Heart right ventricle (tissue), 16 donors: Measurements from ENCODE around the gene MAP4K4. TPM values are rescaled to one million over a fixed set of nuclear protein-coding genes. Genes with fewer than 3 reads are reported as not detected.
"Not testable (repeated sequence)": the region's sequence is repeated elsewhere in the genome, so short reads cannot be mapped to it uniquely, and the experiment has no call there.

Experiments
- ATAC-seq, 8 donors: fragments of 200-7000 bp; cut with Tn5 transposase; one replicate each; pipeline ENCODE4 v1.9.1; 2020; ENCODE audit warnings: mild to moderate bottlenecking in 8 of 8, moderate library complexity in 8 of 8, moderate number of reproducible peaks in 1 of 8
- DNase-seq, 2 donors: peaks; one replicate each; pipeline ENCODE4 v3.0.0-alpha.2; 2020
- H3K27ac ChIP-seq, 10 donors: fragments of 200-600 bp; sonication (generic) in 2 of 10; one replicate each; pipeline versions ENCODE4 v1.5.0 to v1.8.0; 2020 to 2022; ENCODE audit warnings: mild to moderate bottlenecking in 3 of 10
- H3K27me3 ChIP-seq, 7 donors: fragments of 200-600 bp; one replicate each; pipeline ENCODE4 v1.8.0; 2021 to 2022; ENCODE audit warnings: mild to moderate bottlenecking in 2 of 7
- H3K36me3 ChIP-seq, 9 donors: fragments of 200-600 bp; sonication (generic) in 1 of 9; one replicate each; pipeline versions ENCODE4 v1.5.0 to v1.8.0; 2020 to 2022; ENCODE audit warnings: mild to moderate bottlenecking in 2 of 9
- H3K4me1 ChIP-seq, 9 donors: fragments of 200-600 bp; sonication (generic) in 1 of 9; one replicate each; pipeline versions ENCODE4 v1.5.0 to v1.8.0; 2020 to 2022; ENCODE audit warnings: mild to moderate bottlenecking in 4 of 9
- H3K4me3 ChIP-seq, 10 donors: fragments of 200-600 bp; sonication (generic) in 2 of 10; one replicate each; pipeline versions ENCODE4 v1.5.0 to v1.8.0; 2020 to 2022; ENCODE audit warnings: mild to moderate bottlenecking in 7 of 10, moderate library complexity in 2 of 10
- H3K9me3 ChIP-seq, 11 donors: fragments of 200-600 bp in 10 of 11; sonication (generic) in 2 of 11; one replicate each; pipeline versions ENCODE4 v1.5.0 to v1.8.0; 2013 to 2022; ENCODE audit warnings: mild to moderate bottlenecking in 2 of 11, control low read depth in 1 of 11, moderate library complexity in 1 of 11
- CTCF ChIP-seq, 9 donors: fragments of 200-600 bp; sonication (generic) in 2 of 9; IDR thresholded peaks; one replicate each; pipeline versions ENCODE4 v1.5.0 to v1.8.0; 2021 to 2022; ENCODE audit warnings: antibody characterized with exemption in 9 of 9, mild to moderate bottlenecking in 5 of 9, moderate library complexity in 1 of 9
- WGBS, 2 donors: extraction: QIAGEN DNeasy Blood & Tissue Kit; methylation state at CpG; one replicate each; pipeline ENCODE4 v1.1.7; 2013; ENCODE audit warnings: inconsistent platforms in 1 of 2; 5-methylcytosine and 5-hydroxymethylcytosine counted together
- intact Hi-C, 10 donors: fragments of 100-400 bp; cut with DNase I; formaldehyde crosslinking; loops; one replicate each; pipeline versions ENCODE4 v1.11.1 to v1.14.2; 2022
- polyA plus RNA-seq, 2 donors: library from polyadenylated mRNA; stranded (reverse); fragments of 200-250 nt; gene quantifications; one replicate each; pipeline ENCODE4 v1.2.3, GENCODE V29; 2013
- total RNA-seq, 10 donors: library from RNA; stranded (reverse); fragmentation: NEBNext Ultra II Directional in 3 of 10; extraction: Animal tissue kit (Norgen Biotek cat#: 25700) in 3 of 10; gene quantifications; one replicate each; pipeline versions ENCODE4 v1.2.1 to v1.2.4, GENCODE V29; 2021 to 2023
- donor health status: Arrhythmogenic right ventricular cardiomyopathy.
- donor health status: ischemic (EF 13 %, LVEDD 7.1; RV severe dilation, severe dysfunction).
- donor health status: healthy with polysubstance abuse.
- donor health status: DM: no; HTN: yes; CAD: no.
- donor health status: DM: no; HTN: no; CAD: no.
- donor health status: ischemic (EF 25% LVEDD 6.9; RV normal size, moderate dysfunction).
- donor health status: ischemic (EF 25% LVEDD 5.7; RV mildly dilated, moderate dysfunction).
- donor health status: healthy.
- donor health status: DM: yes; HTN: yes; CAD: no.
- donor health status: Ischemic cardiomyopathy.
- donor health status: ischemic (EF 35%, LVEDD 5.7; RV mildly dilated, moderate dysfunction).
- donor health status: nonischemic (EF 11% LVEDD 7.7; RV severe dilation, severe dysfunction).
- donor health status: DM: yes; HTN: yes; CAD: no.
- donor health status: PGD.
- donor health status: ischemic (EF 29% LVEDD 5.4; RV normal size, mild dysfunction).
- donor health status: nonischemic (EF 23%, LVEDD 6.1; RV moderate dilation, normal function).

The MAP4K4 gene
- total and polyA plus RNA-seq, 12 donors = 44.3 to 116 (median 86.1) TPM

DNA sequence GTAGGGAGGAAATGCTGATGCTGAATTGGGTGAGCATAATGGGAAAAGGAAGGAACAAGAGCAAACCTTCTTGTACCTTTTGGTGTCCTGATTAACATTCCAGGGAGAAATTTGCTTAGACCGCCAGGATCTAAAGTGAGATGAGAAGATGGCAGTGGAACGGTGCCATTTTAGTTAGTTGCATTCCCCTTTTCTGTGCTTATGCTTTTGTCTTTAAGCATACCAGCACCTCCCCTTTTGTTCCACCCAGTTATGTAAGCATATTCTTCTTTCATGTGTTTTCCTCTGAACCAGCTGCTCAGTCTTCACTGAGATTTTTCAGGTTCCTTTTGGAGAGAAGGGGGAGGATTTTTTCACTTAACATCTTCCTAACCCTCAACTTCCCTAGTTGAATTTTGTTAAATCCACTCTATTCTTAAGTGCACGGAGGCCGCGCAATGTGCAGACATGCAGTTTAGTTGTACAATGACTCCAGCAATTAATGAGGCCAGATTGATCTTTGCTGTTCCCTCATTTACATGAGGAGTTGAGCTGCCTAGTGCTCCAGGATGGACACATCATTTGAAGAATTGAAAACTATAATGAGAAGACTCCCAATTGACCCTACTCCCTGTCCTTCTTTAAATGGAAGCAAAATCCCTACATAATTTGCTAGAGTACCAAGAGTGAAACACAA is 73.9 kb downstream of the MAP4K4 start:
- H3K4me3 ChIP-seq = no peak overlapping the region
- intact Hi-C loops = loop anchor here in 7 of 10 donors (5.0 to 10.0 kb wide), 4 partner anchors 36 to 67 kb away; no protein-coding TSS in a partner anchor
- H3K36me3 ChIP-seq = no peaks in the 10 kb centered on the region
- H3K27ac ChIP-seq = peak overlapping the region in 6 of 10 donors; percentile 4 to 47 (median 18)
- peaks cover 19 to 99% (median 91%) of the 10 kb centered on the region in 9 donors for H3K4me1 ChIP-seq
- WGBS, 2 donors = 75 to 76% methylated on average over 5 of the region's 5 CpGs
- no peaks in the 10 kb centered on the region for H3K9me3 ChIP-seq
- no peaks in the 10 kb centered on the region for H3K27me3 ChIP-seq
- ATAC-seq (peak in 1 of 8 donors; percentile 3), DNase-seq (no peak)
- no peak for TF ChIP-seq CTCF (IDR thresholded peaks at IDR 0.05)

DNA sequence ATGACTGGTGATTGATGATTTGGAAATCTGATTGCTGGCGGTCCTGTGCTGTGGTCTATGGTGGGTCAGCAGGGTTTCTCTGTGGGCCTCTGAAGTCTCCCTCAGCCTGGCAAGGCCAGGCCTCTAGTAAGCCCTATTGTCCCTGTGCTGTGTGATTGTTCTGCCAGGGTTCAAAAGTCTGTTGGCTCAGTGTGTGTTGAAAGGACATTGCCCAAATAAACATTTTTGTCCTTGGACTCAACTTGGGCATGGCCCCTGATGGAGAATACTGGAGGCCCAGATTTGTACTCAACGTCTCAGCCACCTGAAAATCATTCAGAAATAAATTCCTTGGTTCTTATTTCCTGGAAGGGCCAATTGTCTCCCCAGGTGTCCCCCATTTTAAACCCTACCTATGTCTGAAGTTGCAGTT is 74.4 kb downstream of the MAP4K4 start:
- peak overlapping the region in 3 of 10 donors; percentile 4 to 47 (median 25) for H3K27ac ChIP-seq
- no peak overlapping the region for H3K4me3 ChIP-seq
- TF ChIP-seq CTCF (IDR thresholded peaks at IDR 0.05) = no peak
- no peaks in the 10 kb centered on the region for H3K9me3 ChIP-seq
- 82 to 93% methylated on average over 2 of the region's 2 CpGs for WGBS, 2 donors
- DNase-seq (no peak), ATAC-seq (no peak)
- H3K27me3 ChIP-seq = no peaks in the 10 kb centered on the region
- intact Hi-C loops = loop anchor here in 7 of 10 donors (5.0 to 10.0 kb wide), 4 partner anchors 35 to 67 kb away; no protein-coding TSS in a partner anchor
- no peaks in the 10 kb centered on the region for H3K36me3 ChIP-seq
- H3K4me1 ChIP-seq = peaks cover 19 to 99% (median 92%) of the 10 kb centered on the region in 9 donors

GRCh38 chr2:101773137-101773536 is 75.6 kb downstream of the MAP4K4 start:
- no peak overlapping the region for H3K4me3 ChIP-seq
- intact Hi-C loops = loop anchor here in 7 of 10 donors (5.0 to 10.0 kb wide), 4 partner anchors 34 to 68 kb away; no protein-coding TSS in a partner anchor
- no peaks in the 10 kb centered on the region for H3K9me3 ChIP-seq
- peaks cover 19 to 99% (median 92%) of the 10 kb centered on the region in 9 donors for H3K4me1 ChIP-seq
- WGBS, 2 donors = 82 to 85% methylated on average over 5 of the region's 5 CpGs
- no peak for ATAC-seq
- H3K36me3 ChIP-seq = no peaks in the 10 kb centered on the region
- H3K27ac ChIP-seq = peak overlapping the region in 1 of 10 donors; percentile 29
- DNase-seq = no peak
- H3K27me3 ChIP-seq = no peaks in the 10 kb centered on the region
- no peak for TF ChIP-seq CTCF (IDR thresholded peaks at IDR 0.05)

DNA sequence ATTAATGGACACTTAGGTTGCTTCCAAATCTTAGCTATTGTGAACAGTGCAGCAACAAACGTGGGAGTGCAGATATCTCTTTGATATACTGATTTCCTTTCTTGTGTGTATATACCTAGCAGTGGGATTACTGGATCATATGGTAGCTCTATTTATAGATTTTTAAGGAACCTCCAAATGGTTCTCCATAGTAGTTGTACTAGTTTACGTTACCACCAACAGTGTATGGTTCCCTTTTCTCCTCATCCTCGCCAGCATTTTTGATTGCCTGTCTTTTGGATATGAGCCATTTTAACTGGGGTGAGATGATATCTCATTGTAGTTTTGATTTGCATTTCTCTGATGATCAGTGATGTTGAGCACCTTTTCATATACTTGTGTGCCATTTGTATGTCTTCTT is 76.5 kb downstream of the MAP4K4 start:
- H3K4me1 ChIP-seq = peaks cover 15 to 99% (median 92%) of the 10 kb centered on the region in 9 donors
- not testable (repeated sequence) for H3K27me3 ChIP-seq, DNase-seq, ATAC-seq, H3K27ac ChIP-seq, H3K36me3 ChIP-seq, H3K4me3 ChIP-seq, H3K9me3 ChIP-seq
- intact Hi-C loops = loop anchor here in 7 of 10 donors (5.0 to 10.0 kb wide), 4 partner anchors 33 to 69 kb away; no protein-coding TSS in a partner anchor
- 64 to 65% methylated on average over 3 of the region's 3 CpGs for WGBS, 2 donors

DNA sequence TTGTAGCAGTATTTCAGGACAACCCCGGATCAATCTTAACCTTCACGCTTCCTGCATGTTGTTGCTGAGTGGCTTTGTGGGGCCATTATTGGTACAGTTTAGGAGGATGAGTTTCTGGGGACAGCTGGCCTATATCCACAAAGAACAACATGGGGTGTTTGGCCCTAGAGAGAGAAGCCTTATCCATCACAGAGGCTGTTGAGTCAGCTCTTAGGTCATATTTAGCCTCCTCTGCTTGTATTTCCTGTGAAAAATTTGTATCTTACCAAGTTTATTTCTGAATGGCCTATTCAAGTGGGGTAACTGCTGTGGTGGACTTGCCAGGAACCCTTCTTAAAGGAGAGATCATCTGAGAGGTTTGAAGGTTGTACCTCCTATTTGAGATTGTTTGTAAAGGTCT is 77.6 kb downstream of the MAP4K4 start:
- 90 to 94% methylated on average over 2 of the region's 2 CpGs for WGBS, 2 donors
- Histone ChIP-seq H3K9me3 (no peaks in the 10 kb centered on the region), H3K36me3 (no peaks in the 10 kb centered on the region), H3K27me3 (no peaks in the 10 kb centered on the region), H3K27ac (no peak overlapping the region), H3K4me1 (peaks cover 15 to 100% (median 90%) of the 10 kb centered on the region in 9 donors), H3K4me3 (no peak overlapping the region)
- intact Hi-C loops = loop anchor here in 5 of 10 donors (10.0 kb wide), 2 partner anchors 50 to 70 kb away; no protein-coding TSS in a partner anchor
- ATAC-seq (no peak), DNase-seq (no peak)
- no peak for TF ChIP-seq CTCF (IDR thresholded peaks at IDR 0.05)
